GM21447 (cell line): ENCODE data around the gene KCNK3.
"Not testable (repeated sequence)": the region's sequence is repeated elsewhere in the genome, so short reads cannot be mapped to it uniquely, and the experiment has no call there.

Experiments
- ATAC-seq: cut with Tn5 transposase; IDR thresholded peaks from one replicate; pipeline ENCODE4 v1.9.1; 2021; ENCODE audit not compliant: unreplicated experiment

Gene KCNK3

GRCh38 chr2:26692279-26692896 lies at the start of gene KCNK3:
Gene KCNK3 (plus strand): TSS chr2:26692722. CDS start chr2:26692876, 154 bp downstream.
- no peak for ATAC-seq

- no peak for ATAC-seq
Measured at GRCh38 chr2:26644188-26644835, 48.2 kb upstream of the KCNK3 start.

- no peak for ATAC-seq
Measured at GRCh38 chr2:26645762-26646161, 46.8 kb upstream of the KCNK3 start.

GRCh38 chr2:26646986-26647672 lies 45.4 kb upstream of the KCNK3 start:
- ATAC-seq: no peak

- no peak for ATAC-seq
Measured at GRCh38 chr2:26647981-26648380, 44.5 kb upstream of the KCNK3 start.

GRCh38 chr2:26648516-26648915 lies 44.0 kb upstream of the KCNK3 start:
- no peak for ATAC-seq

GRCh38 chr2:26649322-26649721 lies 43.2 kb upstream of the KCNK3 start:
- ATAC-seq: no peak

GRCh38 chr2:26649992-26650712 lies 42.4 kb upstream of the KCNK3 start:
- no peak for ATAC-seq

- no peak for ATAC-seq
Measured at GRCh38 chr2:26650713-26651469, 41.6 kb upstream of the KCNK3 start.

GRCh38 chr2:26651470-26651771 lies 41.1 kb upstream of the KCNK3 start:
- ATAC-seq: no peak

- no peak for ATAC-seq
Measured at GRCh38 chr2:26651799-26652198, 40.7 kb upstream of the KCNK3 start.

GRCh38 chr2:26652361-26653041 lies 40.0 kb upstream of the KCNK3 start:
- ATAC-seq: no peak

- no peak for ATAC-seq
Measured at GRCh38 chr2:26653207-26654060, 39.1 kb upstream of the KCNK3 start.

GRCh38 chr2:26654061-26654340 lies 38.5 kb upstream of the KCNK3 start:
- no peak for ATAC-seq

- ATAC-seq: not testable (repeated sequence)
Measured at GRCh38 chr2:26655120-26655519, 37.4 kb upstream of the KCNK3 start.

- no peak for ATAC-seq
Measured at GRCh38 chr2:26655611-26656195, 36.8 kb upstream of the KCNK3 start.

- ATAC-seq: no peak
Measured at GRCh38 chr2:26657265-26657664, 35.3 kb upstream of the KCNK3 start.

GRCh38 chr2:26658691-26659346 lies 33.7 kb upstream of the KCNK3 start:
- no peak for ATAC-seq

GRCh38 chr2:26660363-26660962 lies 32.1 kb upstream of the KCNK3 start:
- no peak for ATAC-seq
